Vagina (tissue), 2 donors: Measurements from ENCODE around the gene EXOSC2. TPM values are rescaled to one million over a fixed set of nuclear protein-coding genes. Genes with fewer than 3 reads are reported as not detected.

Experiments
- DNase-seq, 2 donors: peaks; one replicate each; pipeline ENCODE4 v3.0.0-alpha.2; 2017; ENCODE audit errors: extremely low spot score in 2 of 2
- H3K27ac ChIP-seq: fragments of 200-600 bp; sonication (generic); one replicate; pipeline ENCODE4 v1.5.1; 2019
- H3K27me3 ChIP-seq: fragments of 200-600 bp; sonication (generic); one replicate; pipeline ENCODE4 v1.5.1; 2019
- H3K36me3 ChIP-seq, 2 donors: fragments of 200-600 bp; sonication (generic); one replicate each; pipeline ENCODE4 v1.5.1; 2017 to 2019
- H3K4me1 ChIP-seq: fragments of 200-600 bp; sonication (generic); one replicate; pipeline ENCODE4 v1.5.1; 2019
- H3K4me3 ChIP-seq, 2 donors: fragments of 200-600 bp; sonication (generic); 1 replicate in 1 of 2; 2 replicates in 1 of 2; pipeline ENCODE4 v1.5.1; 2016 to 2019
- H3K9me3 ChIP-seq: fragments of 200-600 bp; sonication (generic); one replicate; pipeline ENCODE4 v1.5.1; 2019
- POLR2A ChIP-seq, 2 donors: fragments of 450-650 bp; IDR thresholded peaks; one replicate each; pipeline ENCODE4 v1.6.1; 2017; ENCODE audit warnings: antibody characterized with exemption in 2 of 2, mild to moderate bottlenecking in 2 of 2, moderate library complexity in 2 of 2
- POLR2AphosphoS5 ChIP-seq, 2 donors: sonication (generic); formaldehyde crosslinking; IDR thresholded peaks; one replicate each; pipeline ENCODE4 v1.9.0; 2017; ENCODE audit warnings: antibody characterized with exemption in 2 of 2, mild to moderate bottlenecking in 2 of 2, low read depth in 1 of 2; ENCODE audit not compliant: insufficient read depth in 1 of 2
- intact Hi-C: fragments of 100-400 bp; cut with DNase I; formaldehyde crosslinking; loops from one replicate; pipeline ENCODE4 v1.15.1; 2023
- total RNA-seq: library from RNA; depleted of rRNA; stranded (reverse); fragments of >200 nt; gene quantifications from one replicate; pipeline ENCODE4 v1.2.3, GENCODE V29; 2016
- TF ChIP-seq, protein P1 (sequence below), 3 experiments: fragments of 450-650 bp in 2 of 3; fragments of 200-600 bp in 1 of 3; sonication (generic) in 1 of 3; IDR thresholded peaks; one replicate each; pipeline ENCODE4 v1.5.1; 2017 to 2019; ENCODE audit warnings: antibody characterized with exemption in 3 of 3, mild to moderate bottlenecking in 2 of 3, moderate library complexity in 2 of 3

The EXOSC2 gene
- total RNA-seq, 1 donor from 2014 or later = 13.5 TPM

DNA sequence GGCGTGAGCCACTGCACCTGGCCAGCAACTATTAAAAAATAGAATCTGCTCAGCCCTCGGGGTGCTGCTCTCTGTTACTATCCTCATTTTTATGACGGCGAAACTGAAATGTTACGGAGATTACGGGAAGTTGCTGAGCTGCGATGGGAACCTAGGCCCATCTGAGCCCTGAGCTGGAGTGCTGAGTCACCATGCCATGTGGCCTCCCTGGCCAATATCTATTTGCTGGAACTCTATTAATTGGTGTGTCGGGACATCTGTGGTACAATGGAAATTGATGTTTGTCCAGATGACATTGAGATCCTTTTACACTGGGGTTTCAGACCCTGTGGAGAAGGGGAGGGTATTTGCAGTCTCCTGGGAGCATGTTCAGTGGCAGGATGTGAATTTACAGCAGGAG, 21.1 kb upstream of the EXOSC2 start:
- intact Hi-C loops = loop anchor here (2.0 kb wide), 1 partner anchor 44 kb away; no protein-coding TSS in a partner anchor

DNA sequence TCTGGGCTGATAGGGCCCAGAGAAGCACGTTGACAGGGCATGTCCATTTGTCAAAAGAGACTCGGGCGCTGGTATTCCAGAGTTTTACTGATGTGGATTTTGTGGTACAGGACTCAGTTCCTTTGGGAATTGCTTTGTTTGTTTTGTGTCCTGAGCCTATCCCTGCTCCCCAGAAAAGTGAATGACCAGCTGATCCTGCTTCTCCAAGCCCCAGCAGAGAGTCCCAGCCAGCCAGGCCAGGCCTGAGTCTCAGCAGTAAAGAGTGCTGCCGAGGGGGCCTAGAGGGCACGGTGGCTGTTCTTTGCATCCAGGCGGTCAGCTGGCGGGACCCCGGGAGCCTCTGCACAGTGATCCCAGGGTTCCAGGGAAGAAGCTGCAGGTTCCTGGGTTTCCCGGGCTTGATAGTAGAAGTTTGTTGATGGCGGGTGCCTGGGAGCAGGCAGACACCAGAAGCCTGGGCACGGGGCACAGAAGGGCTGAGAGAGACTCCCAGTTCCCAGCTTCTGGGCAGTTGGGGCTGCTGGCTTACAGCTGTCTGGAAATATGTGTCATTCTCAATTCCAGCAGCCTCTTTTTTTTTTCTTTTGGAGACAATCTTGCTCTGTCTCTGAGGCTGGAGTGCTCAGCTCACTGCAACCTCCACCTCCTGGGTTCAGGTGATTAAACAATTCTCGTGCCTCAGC, 20.5 kb upstream of the EXOSC2 start:
- no peaks in the 10 kb centered on the region for H3K9me3 ChIP-seq
- no peaks in the 10 kb centered on the region for H3K4me1 ChIP-seq
- H3K27me3 ChIP-seq = no peaks in the 10 kb centered on the region
- no peaks in the 10 kb centered on the region for H3K36me3 ChIP-seq
- TF ChIP-seq, protein P1, sequence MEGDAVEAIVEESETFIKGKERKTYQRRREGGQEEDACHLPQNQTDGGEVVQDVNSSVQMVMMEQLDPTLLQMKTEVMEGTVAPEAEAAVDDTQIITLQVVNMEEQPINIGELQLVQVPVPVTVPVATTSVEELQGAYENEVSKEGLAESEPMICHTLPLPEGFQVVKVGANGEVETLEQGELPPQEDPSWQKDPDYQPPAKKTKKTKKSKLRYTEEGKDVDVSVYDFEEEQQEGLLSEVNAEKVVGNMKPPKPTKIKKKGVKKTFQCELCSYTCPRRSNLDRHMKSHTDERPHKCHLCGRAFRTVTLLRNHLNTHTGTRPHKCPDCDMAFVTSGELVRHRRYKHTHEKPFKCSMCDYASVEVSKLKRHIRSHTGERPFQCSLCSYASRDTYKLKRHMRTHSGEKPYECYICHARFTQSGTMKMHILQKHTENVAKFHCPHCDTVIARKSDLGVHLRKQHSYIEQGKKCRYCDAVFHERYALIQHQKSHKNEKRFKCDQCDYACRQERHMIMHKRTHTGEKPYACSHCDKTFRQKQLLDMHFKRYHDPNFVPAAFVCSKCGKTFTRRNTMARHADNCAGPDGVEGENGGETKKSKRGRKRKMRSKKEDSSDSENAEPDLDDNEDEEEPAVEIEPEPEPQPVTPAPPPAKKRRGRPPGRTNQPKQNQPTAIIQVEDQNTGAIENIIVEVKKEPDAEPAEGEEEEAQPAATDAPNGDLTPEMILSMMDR (IDR thresholded peaks at IDR 0.05) = no peak
- TF ChIP-seq POLR2A (IDR thresholded peaks at IDR 0.05) = no peak
- no peak for TF ChIP-seq POLR2AphosphoS5 (IDR thresholded peaks at IDR 0.05; ENCODE audit: insufficient read depth in 1 of 2, low read depth in 1 of 2)
- H3K27ac ChIP-seq = no peak overlapping the region
- H3K4me3 ChIP-seq = no peak overlapping the region
- intact Hi-C loops = loop anchor here (2.0 kb wide), 1 partner anchor 44 kb away; no protein-coding TSS in a partner anchor
- no peak for DNase-seq

More for the DNA sequence above, 21.1 kb upstream of the EXOSC2 start:
- H3K4me3 ChIP-seq = no peak overlapping the region
- H3K4me1 ChIP-seq = no peaks in the 10 kb centered on the region
- no peaks in the 10 kb centered on the region for H3K9me3 ChIP-seq
- no peak overlapping the region for H3K27ac ChIP-seq
- no peaks in the 10 kb centered on the region for H3K27me3 ChIP-seq
- no peak for TF ChIP-seq POLR2A (IDR thresholded peaks at IDR 0.05)
- no peak for TF ChIP-seq POLR2AphosphoS5 (IDR thresholded peaks at IDR 0.05; ENCODE audit: insufficient read depth in 1 of 2, low read depth in 1 of 2)
- TF ChIP-seq, protein P1 (IDR thresholded peaks at IDR 0.05) = no peak
- no peaks in the 10 kb centered on the region for H3K36me3 ChIP-seq
- DNase-seq = no peak

DNA sequence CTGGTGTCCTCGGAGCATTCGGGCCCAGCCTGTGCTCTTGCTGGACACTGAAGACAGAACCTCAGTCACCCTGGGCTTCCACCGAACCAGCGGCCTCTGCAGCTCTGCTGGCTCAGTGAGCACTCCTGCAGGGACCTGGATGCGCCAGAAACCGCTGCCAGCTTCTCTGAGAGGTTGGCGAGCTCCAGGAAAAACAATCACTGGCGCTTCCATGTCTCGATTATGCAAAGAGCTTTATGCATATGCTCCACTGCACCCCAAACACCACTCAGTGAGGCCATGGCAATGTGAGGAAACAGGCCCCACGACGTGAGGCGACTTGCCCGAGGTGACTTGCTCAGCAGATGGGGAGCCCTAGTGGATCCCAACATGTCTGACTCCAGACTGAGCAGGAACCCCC, 18.2 kb upstream of the EXOSC2 start:
- no peak overlapping the region for H3K27ac ChIP-seq
- no peaks in the 10 kb centered on the region for H3K36me3 ChIP-seq
- H3K9me3 ChIP-seq = no peaks in the 10 kb centered on the region
- DNase-seq = no peak
- H3K4me1 ChIP-seq = no peaks in the 10 kb centered on the region
- no peak overlapping the region for H3K4me3 ChIP-seq
- TF ChIP-seq, protein P1 (IDR thresholded peaks at IDR 0.05) = no peak
- no peak for TF ChIP-seq POLR2A (IDR thresholded peaks at IDR 0.05)
- intact Hi-C loops = no loop called here
- no peaks in the 10 kb centered on the region for H3K27me3 ChIP-seq

DNA sequence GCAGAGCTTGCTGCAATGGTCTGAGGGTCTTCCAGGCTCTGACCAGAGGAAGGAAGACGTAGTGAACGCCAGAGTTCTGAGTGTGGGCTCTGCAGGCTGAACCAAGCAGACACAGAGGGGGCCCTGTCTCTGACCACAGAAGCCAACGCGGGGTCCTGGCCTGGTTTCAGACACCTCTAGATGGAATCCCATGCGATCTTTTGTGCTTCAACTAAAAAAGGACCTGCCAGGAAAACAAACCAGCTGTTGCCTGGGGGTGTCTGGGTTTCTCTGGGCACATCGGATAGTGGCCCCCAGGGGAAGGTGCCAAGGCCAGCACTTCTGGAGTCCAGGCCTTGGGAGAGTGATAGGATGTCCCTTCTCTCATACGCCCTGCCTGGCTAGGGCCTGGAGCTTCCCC, 16.3 kb upstream of the EXOSC2 start:
- H3K27me3 ChIP-seq = no peaks in the 10 kb centered on the region
- intact Hi-C loops = no loop called here
- H3K4me1 ChIP-seq = peaks cover 15% of the 10 kb centered on the region
- TF ChIP-seq, protein P1 (IDR thresholded peaks at IDR 0.05) = no peak
- TF ChIP-seq POLR2AphosphoS5 (IDR thresholded peaks at IDR 0.05; ENCODE audit: insufficient read depth in 1 of 2, low read depth in 1 of 2) (no peak), POLR2A (IDR thresholded peaks at IDR 0.05) (no peak)
- no peaks in the 10 kb centered on the region for H3K9me3 ChIP-seq
- H3K36me3 ChIP-seq = no peaks in the 10 kb centered on the region
- no peak overlapping the region for H3K4me3 ChIP-seq
- DNase-seq = no peak
- no peak overlapping the region for H3K27ac ChIP-seq
